ENCODE data around the gene ZNF629. TPM values are rescaled to one million over a fixed set of nuclear protein-coding genes. Genes with fewer than 3 reads are reported as not detected.

ZNF629 gene
- total and polyA plus RNA-seq, 2 donors (not counting 1 experiment from before 2014, with no cell fraction given): 1.2 to 6.9 TPM

GRCh38 chr16:30785126-30786106 lies 1.6 kb downstream of the ZNF629 start:
- intact Hi-C loops (cut with micrococcal nuclease): no loop called here
- H3K27ac Mint-ChIP-seq: no peak overlapping the region

More at GRCh38 chr16:30785126-30786106, 1.6 kb downstream of the ZNF629 start:
- CTCF ChIA-PET: interaction anchor here (1.0 to 1.1 kb wide), 2 partner anchors 59 to 132 kb away, joined by 3 read pairs; no protein-coding TSS in a partner anchor
- peaks cover 10% of the 10 kb centered on the region for H3K27me3 Mint-ChIP-seq
- no peak overlapping the region for H3K27ac ChIP-seq (ENCODE audit: low read length in 2 of 2)
- 92% methylated on average over 3 of the region's 7 CpGs for WGBS (ENCODE audit: insufficient coverage)
- POLR2A ChIA-PET: interaction anchor here (0.6 kb wide), 1 partner anchor 321 kb away, joined by 3 read pairs; no protein-coding TSS in a partner anchor
- H4K20me1 ChIP-seq (ENCODE audit: control insufficient read depth, insufficient read depth, low read length, poor library complexity, severe bottlenecking): no peaks in the 10 kb centered on the region
- H3K4me3 Mint-ChIP-seq: peak overlapping the region; percentile 80
- no peak overlapping the region for H3K4me3 ChIP-seq (ENCODE audit: control extremely low read depth in 1 of 5, extremely low read depth in 1 of 5, insufficient read depth in 1 of 5, low read depth in 2 of 5, low read length in 4 of 5)
- H3K36me3 ChIP-seq (replicated peaks in 1 of 2; ENCODE audit: control extremely low read depth in 1 of 2, control insufficient read depth in 1 of 2, extremely low read depth in 1 of 2, insufficient read depth in 2 of 2, low read length in 1 of 2): no peaks in the 10 kb centered on the region
- no peaks in the 10 kb centered on the region for H3K79me2 ChIP-seq (ENCODE audit: control insufficient read depth, insufficient read depth, low read length)
- no peaks in the 10 kb centered on the region for H3K9me3 ChIP-seq (ENCODE audit: control extremely low read depth in 1 of 3, control insufficient read depth in 2 of 3, insufficient read depth in 1 of 3, low read length in 2 of 3)
- H3K9ac ChIP-seq (ENCODE audit: low read length): no peak overlapping the region
- no peaks in the 10 kb centered on the region for H3K9me3 Mint-ChIP-seq (ENCODE audit: insufficient read depth)
- peaks cover 16 to 20% of the 10 kb centered on the region in 2 donors for H3K4me1 ChIP-seq (ENCODE audit: control insufficient read depth in 2 of 2, insufficient read depth in 2 of 2, low read length in 2 of 2)
- DNase-seq (no peak), ATAC-seq (ENCODE audit: low read depth) (no peak)
- TF ChIP-seq EZH2 (IDR thresholded peaks at IDR 0.05; ENCODE audit: borderline replicate concordance, insufficient read depth, low read depth, low read length, poor library complexity, severe bottlenecking): no peak
- no peak for TF ChIP-seq CTCF (IDR thresholded peaks at IDR 0.05)
- H3K4me2 ChIP-seq (replicated peaks; ENCODE audit: low read depth, low read length, poor library complexity, severe bottlenecking): peak overlapping the region; percentile 96
- H3K4me1 Mint-ChIP-seq: peaks cover 17% of the 10 kb centered on the region
- peaks cover 0 to 17% (median 4%) of the 10 kb centered on the region in 4 experiments for H3K27me3 ChIP-seq (replicated peaks in 1 of 4; ENCODE audit: control extremely low read depth in 1 of 4, control insufficient read depth in 3 of 4, insufficient read depth in 4 of 4, low read length in 3 of 4)
- H2AFZ ChIP-seq (ENCODE audit: insufficient read depth, low read depth, low read length, poor library complexity, severe bottlenecking): no peak overlapping the region

Data from B cell (primary cell).